Peyer's patch (tissue), 4 donors: Measurements from ENCODE around the gene TBX1.

ENCODE experiments used
- CTCF ChIP-seq, 6 experiments: fragments of 450-650 bp in 4 of 6; fragments of 200-600 bp in 2 of 6; sonication (generic) in 1 of 6; IDR thresholded peaks; one replicate each; pipeline ENCODE4 v1.5.1; 2017 to 2019; ENCODE audit warnings: antibody characterized with exemption in 6 of 6, mild to moderate bottlenecking in 3 of 6, moderate library complexity in 1 of 6
- POLR2A ChIP-seq, 2 donors: fragments of 450-650 bp; IDR thresholded peaks; one replicate each; pipeline ENCODE4 v1.5.1; 2017; ENCODE audit warnings: antibody characterized with exemption in 2 of 2, mild to moderate bottlenecking in 2 of 2, moderate library complexity in 2 of 2

GRCh38 chr22:19803736-19804267, 43.2 kb downstream of the TBX1 start:
- no peak for TF ChIP-seq POLR2A (IDR thresholded peaks at IDR 0.05)
- TF ChIP-seq CTCF (IDR thresholded peaks at IDR 0.05): no peak
